DOHH2 (cell line): Measurements from ENCODE around the gene AP3B1.
A peak's percentile ranks its signal among the peaks of the same experiment; 100 is the strongest.

Experiments
- H3F3A ChIP-seq: fragments of 200-600 bp; sonication (generic), shearing (Covaris generic); 2 replicates; pipeline ENCODE4 v1.6.0; 2016; ENCODE audit warnings: antibody characterized with exemption, mild to moderate bottlenecking; ENCODE audit not compliant: control insufficient read depth, insufficient read depth
- H3K27ac ChIP-seq: fragments of 200-600 bp; sonication (generic); 2 replicates; pipeline ENCODE4 v1.5.1; 2014; ENCODE audit warnings: low read depth, mild to moderate bottlenecking, low read length, moderate library complexity
- H3K27me3 ChIP-seq: fragments of 200-600 bp; sonication (generic); 2 replicates; pipeline ENCODE4 v1.6.1; 2014; ENCODE audit warnings: mild to moderate bottlenecking, low read length, mixed read lengths; ENCODE audit not compliant: control insufficient read depth
- H3K36me3 ChIP-seq: fragments of 200-600 bp; sonication (generic); 2 replicates; pipeline ENCODE4 v1.6.1; 2014; ENCODE audit warnings: mild to moderate bottlenecking, low read length, moderate library complexity, mixed read lengths; ENCODE audit not compliant: control insufficient read depth
- H3K4me1 ChIP-seq: fragments of 200-600 bp; sonication (generic); 2 replicates; pipeline ENCODE4 v1.6.1; 2014; ENCODE audit warnings: mild to moderate bottlenecking, low read length, mixed read lengths; ENCODE audit not compliant: control insufficient read depth
- H3K4me2 ChIP-seq: fragments of 200-600 bp; sonication (generic); 2 replicates; pipeline ENCODE4 v1.6.0; 2014; ENCODE audit warnings: mild to moderate bottlenecking, low read length, moderate library complexity
- H3K4me3 ChIP-seq: fragments of 200-600 bp; sonication (generic); 2 replicates; pipeline ENCODE4 v1.5.1; 2014; ENCODE audit warnings: mild to moderate bottlenecking, low read length, mixed read lengths
- H3K79me2 ChIP-seq: fragments of 200-600 bp; sonication (generic); 2 replicates; pipeline ENCODE4 v1.6.1; 2014; ENCODE audit warnings: mild to moderate bottlenecking, low read length, mixed read lengths; ENCODE audit not compliant: control insufficient read depth
- H3K9me2 ChIP-seq: fragments of 200-600 bp; sonication (generic); replicated peaks from 2 replicates; pipeline ENCODE4 v1.6.1; 2014; ENCODE audit warnings: mild to moderate bottlenecking, low read length, mixed read lengths; ENCODE audit not compliant: control insufficient read depth
- H3K9me3 ChIP-seq: fragments of 200-600 bp; sonication (generic); 2 replicates; pipeline ENCODE4 v1.6.1; 2014; ENCODE audit warnings: antibody characterized with exemption, low read length, mixed read lengths; ENCODE audit not compliant: control insufficient read depth, insufficient read depth
- H4K20me1 ChIP-seq: fragments of 200-600 bp; sonication (generic); 2 replicates; pipeline ENCODE4 v1.6.0; 2014; ENCODE audit warnings: low read depth, mild to moderate bottlenecking, antibody characterized with exemption, low read length, moderate library complexity; ENCODE audit not compliant: control insufficient read depth, insufficient read depth
- CTCF ChIP-seq: fragments of 200-600 bp; sonication (generic); IDR thresholded peaks from one replicate; pipeline ENCODE4 v1.5.1; 2014; ENCODE audit warnings: antibody characterized with exemption, mild to moderate bottlenecking, low read depth, low read length; ENCODE audit not compliant: poor library complexity, severe bottlenecking
- EZH2phosphoT487 ChIP-seq: fragments of 200-600 bp; sonication (generic); IDR thresholded peaks from 2 replicates; pipeline ENCODE4 v1.6.1; 2017; ENCODE audit warnings: borderline replicate concordance, mild to moderate bottlenecking, antibody characterized with exemption, low read length, moderate library complexity, mixed read lengths

AP3B1 gene

GRCh38 chr5:77973253-77973609 is 321.3 kb downstream of the AP3B1 start:
- H4K20me1 ChIP-seq = no peaks in the 10 kb centered on the region
- H3K27me3 ChIP-seq = peaks cover 49% of the 10 kb centered on the region
- H3K4me1 ChIP-seq = peaks cover 15% of the 10 kb centered on the region
- H3K4me3 ChIP-seq = peak overlapping the region; percentile 70
- H3K9me3 ChIP-seq = no peaks in the 10 kb centered on the region
- H3K27ac ChIP-seq = no peak overlapping the region
- H3K79me2 ChIP-seq = no peaks in the 10 kb centered on the region
- TF ChIP-seq EZH2phosphoT487 = peak; percentile 45; the same call in 1 of the 2 replicates
- no peak for TF ChIP-seq CTCF
- H3K9me2 ChIP-seq = no peaks in the 10 kb centered on the region
- no peaks in the 10 kb centered on the region for H3K36me3 ChIP-seq
- H3K4me2 ChIP-seq = peak overlapping the region; percentile 88
- no peaks in the 10 kb centered on the region for H3F3A ChIP-seq

GRCh38 chr5:77972469-77973252 is 321.8 kb downstream of the AP3B1 start:
- H3K4me3 ChIP-seq = peak overlapping the region; percentile 70

DNA sequence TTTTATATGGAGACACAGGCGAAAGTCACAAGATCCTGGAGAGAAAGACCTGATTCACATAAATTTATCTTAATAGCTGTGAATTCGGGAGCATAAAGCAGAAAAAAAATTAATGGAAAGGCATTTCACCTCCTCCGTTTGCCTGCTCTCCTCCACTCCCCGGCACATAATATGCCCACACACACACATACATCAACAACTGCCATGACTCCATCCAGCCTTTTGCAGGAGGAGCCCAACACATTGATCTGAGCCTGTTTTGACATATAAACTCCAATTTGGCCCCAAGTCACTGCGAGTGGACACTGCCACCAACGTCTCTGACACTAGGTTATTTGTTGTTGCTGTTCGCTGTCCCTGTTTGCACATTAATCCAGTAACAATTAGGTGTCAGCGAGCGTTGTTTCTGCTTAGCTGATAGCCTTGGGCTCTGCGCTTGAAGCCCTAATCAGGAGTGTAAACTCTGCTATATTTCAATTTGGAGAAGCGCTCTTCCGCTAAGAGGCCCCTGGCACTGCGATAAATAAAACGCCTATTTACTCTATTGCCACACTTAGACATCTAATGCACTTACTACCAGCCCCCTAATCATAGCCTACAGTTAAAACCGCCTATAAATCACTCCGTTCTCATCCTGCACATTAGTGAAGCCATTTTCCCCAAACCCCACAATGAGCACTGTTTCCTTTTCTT is 322.6 kb downstream of the AP3B1 start:
- H3F3A ChIP-seq = no peaks in the 10 kb centered on the region
- peaks cover 15% of the 10 kb centered on the region for H3K4me1 ChIP-seq
- peak overlapping the region; percentile 88 for H3K4me2 ChIP-seq
- no peaks in the 10 kb centered on the region for H3K79me2 ChIP-seq
- no peak overlapping the region for H3K27ac ChIP-seq
- H3K4me3 ChIP-seq = peak overlapping the region; percentile 70
- no peaks in the 10 kb centered on the region for H3K9me3 ChIP-seq
- no peaks in the 10 kb centered on the region for H4K20me1 ChIP-seq
- H3K27me3 ChIP-seq = peaks cover 49% of the 10 kb centered on the region
- TF ChIP-seq CTCF (no peak), EZH2phosphoT487 (no peak)
- no peaks in the 10 kb centered on the region for H3K36me3 ChIP-seq
- no peaks in the 10 kb centered on the region for H3K9me2 ChIP-seq

More at GRCh38 chr5:77972469-77973252, 321.8 kb downstream of the AP3B1 start:
- H4K20me1 ChIP-seq = no peaks in the 10 kb centered on the region
- peaks cover 49% of the 10 kb centered on the region for H3K27me3 ChIP-seq
- H3K9me3 ChIP-seq = no peaks in the 10 kb centered on the region
- TF ChIP-seq CTCF = peak; percentile 49
- no peak for TF ChIP-seq EZH2phosphoT487
- H3K36me3 ChIP-seq = no peaks in the 10 kb centered on the region
- H3F3A ChIP-seq = no peaks in the 10 kb centered on the region
- no peaks in the 10 kb centered on the region for H3K9me2 ChIP-seq
- no peaks in the 10 kb centered on the region for H3K79me2 ChIP-seq
- H3K27ac ChIP-seq = no peak overlapping the region
- peaks cover 15% of the 10 kb centered on the region for H3K4me1 ChIP-seq
- peak overlapping the region; percentile 88 for H3K4me2 ChIP-seq
